GM19452 (cell line): Measurements from ENCODE around the gene XRCC4.

Source experiments
- ATAC-seq: cut with Tn5 transposase; IDR thresholded peaks from one replicate; pipeline ENCODE4 v1.9.1; 2021; ENCODE audit not compliant: unreplicated experiment

XRCC4 gene

GRCh38 chr5:83376461-83376860, 299.1 kb downstream of the XRCC4 start:
- ATAC-seq: no peak

GRCh38 chr5:83377131-83377865, 300.0 kb downstream of the XRCC4 start:
- ATAC-seq: no peak

- ATAC-seq: no peak
These were observed 301.4 kb downstream of the XRCC4 start for GRCh38 chr5:83378624-83379289.

- no peak for ATAC-seq
These were observed 308.5 kb downstream of the XRCC4 start for GRCh38 chr5:83385812-83386211.

- no peak for ATAC-seq
These were observed 309.7 kb downstream of the XRCC4 start for GRCh38 chr5:83387041-83387440.

GRCh38 chr5:83388608-83389007, 311.3 kb downstream of the XRCC4 start:
- ATAC-seq: no peak

GRCh38 chr5:83392766-83393503, 315.6 kb downstream of the XRCC4 start:
- no peak for ATAC-seq

GRCh38 chr5:83393504-83393866, 316.1 kb downstream of the XRCC4 start:
- no peak for ATAC-seq

GRCh38 chr5:83394190-83394589, 316.8 kb downstream of the XRCC4 start:
- no peak for ATAC-seq

- no peak for ATAC-seq
These were observed 319.3 kb downstream of the XRCC4 start for GRCh38 chr5:83396662-83397061.

GRCh38 chr5:83397658-83398057, 320.3 kb downstream of the XRCC4 start:
- ATAC-seq: no peak

GRCh38 chr5:83400241-83400640, 322.9 kb downstream of the XRCC4 start:
- no peak for ATAC-seq

GRCh38 chr5:83400701-83401100, 323.4 kb downstream of the XRCC4 start:
- no peak for ATAC-seq

- no peak for ATAC-seq
These were observed 323.9 kb downstream of the XRCC4 start for GRCh38 chr5:83401122-83401731.

- ATAC-seq: no peak
These were observed 324.4 kb downstream of the XRCC4 start for GRCh38 chr5:83401775-83402174.
